HCT116 (cell line): Measurements from ENCODE around the gene MED9. TPM values are rescaled to one million over a fixed set of nuclear protein-coding genes. Genes with fewer than 3 reads are reported as not detected.

Experiments used
- ATAC-seq: fragments of 200-7000 bp; cut with Tn5 transposase; 2 replicates; pipeline ENCODE4 v1.9.1; 2020; ENCODE audit warnings: mild to moderate bottlenecking, moderate library complexity
- BruUV-seq: library from RNA; stranded (reverse); fragments of 400-500 nt; replicated peaks from 2 replicates; lab custom pipeline; 2021; lab: Mats Ljungman, UMichigan
- CTCF ChIA-PET: fragments of 300-600 bp; sonication (Branson Sonifier 250); formaldehyde crosslinking; loops from one replicate; lab custom pipeline; 2021; ENCODE audit warnings: antibody characterized with exemption; lab: Charles Lee
- POLR2A ChIA-PET: fragments of 300-600, 350-600 bp; sonication (Branson Sonifier 250); formaldehyde crosslinking; loops from one replicate; lab custom pipeline; 2021; ENCODE audit warnings: antibody characterized with exemption; lab: Charles Lee
- RAD21 ChIA-PET, 2 experiments: fragments of 300-600 bp; sonication (Branson Sonifier 250); formaldehyde crosslinking; loops; one replicate each; lab custom pipeline; 2023; ENCODE audit warnings: low total read pairs in 2 of 2; ENCODE audit not compliant: uncharacterized antibody in 2 of 2, unreplicated experiment in 2 of 2, low non-redundant PET in 1 of 2; lab: Charles Lee
- DNase-seq: peaks from one replicate; pipeline ENCODE4 v3.0.0-alpha.2; 2010; ENCODE audit warnings: low read depth, low spot score
- H2AFZ ChIP-seq: fragments of 200-600 bp; shearing (Covaris generic), sonication (generic); 2 replicates; pipeline ENCODE4 v1.6.1; 2017; ENCODE audit warnings: low read depth, mixed run types, mixed read lengths, antibody characterized with exemption, low read length; ENCODE audit not compliant: poor library complexity, severe bottlenecking
- H3K27ac ChIP-seq: 2 replicates; pipeline ENCODE4 v1.5.1; 2012; ENCODE audit warnings: low read depth, low read length
- H3K27me3 ChIP-seq: fragments of 200-600 bp; sonication (generic); 2 replicates; pipeline ENCODE4 v1.6.1; 2016; ENCODE audit warnings: mixed run types, low read length, mixed read lengths; ENCODE audit not compliant: insufficient read depth
- H3K36me3 ChIP-seq, 2 experiments: fragments of 200-500 bp in 1 of 2; fragments of 200-600 bp in 1 of 2; sonication (Bioruptor generic) in 1 of 2; sonication (generic) in 1 of 2; 2 replicates each; pipeline versions ENCODE4 v1.5.1 to v1.6.1; 2014 to 2016; ENCODE audit warnings: low read length in 2 of 2, inconsistent platforms in 1 of 2, mixed read lengths in 1 of 2, mixed run types in 1 of 2; ENCODE audit not compliant: insufficient read depth in 2 of 2, control insufficient read depth in 1 of 2
- H3K4me1 ChIP-seq, 2 experiments: fragments of 200-600 bp in 1 of 2; sonication (generic) in 1 of 2; 2 replicates each; pipeline versions ENCODE4 v1.5.1 to v1.6.1; 2012 to 2017; ENCODE audit warnings: low read length in 2 of 2, inconsistent platforms in 1 of 2, mild to moderate bottlenecking in 1 of 2, mixed read lengths in 1 of 2, mixed run types in 1 of 2, moderate library complexity in 1 of 2; ENCODE audit not compliant: insufficient read depth in 2 of 2, control insufficient read depth in 1 of 2
- H3K4me2 ChIP-seq: fragments of 200-600 bp; sonication (generic); 2 replicates; pipeline ENCODE4 v1.6.1; 2017; ENCODE audit warnings: mixed run types, low read length, mixed read lengths
- H3K4me3 ChIP-seq, 2 experiments: fragments of 200-600 bp in 1 of 2; sonication (generic) in 1 of 2; replicated peaks in 1 of 2; 2 replicates each; pipeline ENCODE4 v1.5.1; 2011 to 2016; ENCODE audit warnings: low read length in 2 of 2, control low read depth in 1 of 2, low read depth in 1 of 2, mild to moderate bottlenecking in 1 of 2, mixed read lengths in 1 of 2, mixed run types in 1 of 2
- H3K79me2 ChIP-seq: fragments of 200-600 bp; sonication (generic); 2 replicates; pipeline ENCODE4 v1.6.1; 2017; ENCODE audit warnings: mild to moderate bottlenecking, mixed run types, low read length, moderate library complexity, mixed read lengths; ENCODE audit not compliant: insufficient read depth
- H3K9ac ChIP-seq: fragments of 200-600 bp; sonication (generic); 2 replicates; pipeline ENCODE4 v1.6.1; 2016; ENCODE audit warnings: low read length, mixed read lengths
- H3K9me2 ChIP-seq: fragments of 200-600 bp; sonication (generic), shearing (Covaris generic); 2 replicates; pipeline ENCODE4 v1.6.1; 2017; ENCODE audit warnings: mixed run types, mild to moderate bottlenecking, moderate library complexity; ENCODE audit not compliant: insufficient read depth
- H3K9me3 ChIP-seq, 2 experiments: fragments of 200-500 bp in 1 of 2; fragments of 200-600 bp in 1 of 2; sonication (Bioruptor generic) in 1 of 2; sonication (generic) in 1 of 2; 2 replicates each; pipeline ENCODE4 v1.6.1; 2014 to 2017; ENCODE audit warnings: low read length in 2 of 2, mixed read lengths in 2 of 2, inconsistent platforms in 1 of 2, low read depth in 1 of 2, mild to moderate bottlenecking in 1 of 2, mixed run types in 1 of 2, moderate library complexity in 1 of 2; ENCODE audit not compliant: control insufficient read depth in 1 of 2, insufficient read depth in 1 of 2
- H4K20me1 ChIP-seq: fragments of 200-600 bp; sonication (generic), shearing (Covaris generic); 2 replicates; pipeline ENCODE4 v1.6.1; 2017; ENCODE audit warnings: mixed run types, mild to moderate bottlenecking, moderate library complexity; ENCODE audit not compliant: insufficient read depth
- CBX3 ChIP-seq: IDR thresholded peaks from 2 replicates; pipeline ENCODE4 v1.6.1; 2012; ENCODE audit warnings: low read depth
- CEBPB ChIP-seq: IDR thresholded peaks from 2 replicates; pipeline ENCODE4 v1.6.1; 2012; ENCODE audit warnings: low read depth
- EGR1 ChIP-seq: IDR thresholded peaks from 2 replicates; pipeline ENCODE4 v1.6.1; 2012; ENCODE audit warnings: low read depth
- ELF1 ChIP-seq: IDR thresholded peaks from 2 replicates; pipeline ENCODE4 v1.6.1; 2012; ENCODE audit warnings: low read depth, borderline replicate concordance
- EZH2 ChIP-seq: fragments of 200-600 bp; sonication (generic); IDR thresholded peaks from 2 replicates; pipeline ENCODE4 v1.6.1; 2017; ENCODE audit warnings: antibody characterized with exemption, mixed run types
- EZH2phosphoT487 ChIP-seq: fragments of 200-600 bp; IDR thresholded peaks from 2 replicates; pipeline ENCODE4 v1.6.1; 2018; ENCODE audit warnings: antibody characterized with exemption, borderline replicate concordance
- JUND ChIP-seq: IDR thresholded peaks from 2 replicates; pipeline ENCODE4 v1.6.1; 2012
- RAD21 ChIP-seq: IDR thresholded peaks from 2 replicates; pipeline ENCODE4 v1.6.1; 2012; ENCODE audit warnings: low read depth, mild to moderate bottlenecking
- SIN3A ChIP-seq: IDR thresholded peaks from 2 replicates; pipeline ENCODE4 v1.6.1; 2012; ENCODE audit warnings: low read depth
- SP1 ChIP-seq: IDR thresholded peaks from 2 replicates; pipeline ENCODE4 v1.6.1; 2012; ENCODE audit warnings: low read depth
- SRF ChIP-seq: IDR thresholded peaks from 2 replicates; pipeline ENCODE4 v1.6.1; 2012; ENCODE audit warnings: low read depth
- YY1 ChIP-seq: IDR thresholded peaks from 2 replicates; pipeline ENCODE4 v1.6.1; 2011; ENCODE audit warnings: low read length, low read depth, moderate library complexity, mild to moderate bottlenecking; ENCODE audit not compliant: insufficient replicate concordance; ENCODE audit errors: extremely low read depth
- ZFX ChIP-seq: fragments of 450-650 bp; IDR thresholded peaks from 2 replicates; pipeline ENCODE4 v1.6.1; 2017
- ZNF274 ChIP-seq: fragments of 200-500 bp; sonication (Bioruptor generic); IDR thresholded peaks from 2 replicates; pipeline ENCODE4 v1.6.1; 2014; ENCODE audit warnings: mild to moderate bottlenecking, low read depth, low read length, inconsistent platforms
- intact Hi-C: fragments of 100-400 bp; cut with micrococcal nuclease; formaldehyde crosslinking; loops from 2 replicates; pipeline ENCODE4 v1.10.0; 2022
- total RNA-seq: library from RNA; stranded (reverse); gene quantifications from one replicate; pipeline ENCODE4 v1.2.1, GENCODE V29; 2021; ENCODE audit not compliant: unreplicated experiment
- TF ChIP-seq, protein P1 (sequence below): IDR thresholded peaks from 2 replicates; pipeline ENCODE4 v1.6.1; 2012
- TF ChIP-seq, protein P2 (sequence below): IDR thresholded peaks from 2 replicates; pipeline ENCODE4 v1.6.1; 2012; ENCODE audit warnings: low read depth
- TF ChIP-seq, protein P3 (sequence below): IDR thresholded peaks from 2 replicates; pipeline ENCODE4 v1.6.1; 2011; ENCODE audit warnings: mild to moderate bottlenecking, low read length, moderate library complexity; ENCODE audit not compliant: insufficient replicate concordance; ENCODE audit errors: extremely low read depth
- TF ChIP-seq, protein P4 (sequence below), 3 experiments: fragments of 200-600 bp in 1 of 3; sonication (generic) in 1 of 3; IDR thresholded peaks in 2 of 3; conservative IDR thresholded peaks in 1 of 3; 2 replicates each; pipeline ENCODE4 v1.5.1; 2012 to 2017; ENCODE audit warnings: low read depth in 2 of 3, low read length in 2 of 3, antibody characterized with exemption in 1 of 3, borderline replicate concordance in 1 of 3, control low read depth in 1 of 3, mild to moderate bottlenecking in 1 of 3, mixed read lengths in 1 of 3, mixed run types in 1 of 3, moderate library complexity in 1 of 3; ENCODE audit not compliant: insufficient read depth in 1 of 3

The MED9 gene
- total RNA-seq, 1 experiment from 2014 or later: 13.9 TPM

DNA sequence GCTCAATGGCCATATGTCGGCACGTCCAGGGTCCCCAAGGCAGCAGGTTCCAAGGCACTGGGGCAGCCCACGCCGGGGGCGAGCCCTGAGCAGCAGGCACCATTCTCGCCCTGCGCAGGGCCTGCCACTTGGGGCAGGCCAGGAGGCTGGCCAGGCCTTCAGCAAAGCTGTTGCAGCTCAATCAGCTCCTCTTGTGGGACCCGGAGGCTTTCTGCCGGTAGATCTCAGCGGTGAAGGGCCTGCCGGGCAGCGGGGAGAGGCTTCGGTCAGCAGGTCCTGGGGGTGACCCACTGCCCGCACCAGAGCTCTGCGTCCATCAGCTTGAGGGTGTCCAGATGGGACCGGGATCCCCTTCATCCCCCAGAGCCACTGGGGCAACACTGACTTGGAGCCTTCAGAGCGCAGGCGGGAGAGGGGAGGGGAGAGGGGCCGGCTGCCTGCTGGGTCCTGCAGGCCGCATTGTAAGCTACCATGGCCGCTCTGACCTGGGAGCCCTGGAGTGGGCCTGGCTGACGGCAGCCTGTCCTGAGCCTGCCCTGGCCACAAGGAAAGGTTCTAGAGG, 28.9 kb downstream of the MED9 start:
- BruUV-seq: no TSS peak
- DNase-seq: no peak

More for the DNA sequence above, 28.9 kb downstream of the MED9 start:
- Histone ChIP-seq H3K4me1 (peaks cover 0 to 10% of the 10 kb centered on the region in 2 experiments; a peak in 2 of 4 replicates), H3K27me3 (no peaks in the 10 kb centered on the region), H3K27ac (no peak overlapping the region), H3K9me3 (no peaks in the 10 kb centered on the region), H3K9ac (no peak overlapping the region), H3K9me2 (no peaks in the 10 kb centered on the region), H3K79me2 (no peaks in the 10 kb centered on the region), H4K20me1 (no peaks in the 10 kb centered on the region), H3K4me2 (no peak overlapping the region), H3K4me3 (no peak overlapping the region), H2AFZ (no peak overlapping the region), H3K36me3 (no peaks in the 10 kb centered on the region)
- intact Hi-C loops: no loop called here
- CTCF ChIA-PET: interaction anchor here (3.3 kb wide), 1 partner anchor 9 kb away, joined by 14 read pairs; the partner anchor contains the start of gene RASD1
- no peak for ATAC-seq
- RAD21 ChIA-PET: no interaction called here
- POLR2A ChIA-PET: no interaction called here
- no peak for TF ChIP-seq ZNF274
- TF ChIP-seq ZFX: no peak
- TF ChIP-seq YY1: no peak
- no peak for TF ChIP-seq SRF
- TF ChIP-seq, protein P1, sequence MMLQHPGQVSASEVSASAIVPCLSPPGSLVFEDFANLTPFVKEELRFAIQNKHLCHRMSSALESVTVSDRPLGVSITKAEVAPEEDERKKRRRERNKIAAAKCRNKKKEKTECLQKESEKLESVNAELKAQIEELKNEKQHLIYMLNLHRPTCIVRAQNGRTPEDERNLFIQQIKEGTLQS: no peak
- TF ChIP-seq JUND: no peak
- TF ChIP-seq EZH2phosphoT487: no peak
- TF ChIP-seq, protein P2, sequence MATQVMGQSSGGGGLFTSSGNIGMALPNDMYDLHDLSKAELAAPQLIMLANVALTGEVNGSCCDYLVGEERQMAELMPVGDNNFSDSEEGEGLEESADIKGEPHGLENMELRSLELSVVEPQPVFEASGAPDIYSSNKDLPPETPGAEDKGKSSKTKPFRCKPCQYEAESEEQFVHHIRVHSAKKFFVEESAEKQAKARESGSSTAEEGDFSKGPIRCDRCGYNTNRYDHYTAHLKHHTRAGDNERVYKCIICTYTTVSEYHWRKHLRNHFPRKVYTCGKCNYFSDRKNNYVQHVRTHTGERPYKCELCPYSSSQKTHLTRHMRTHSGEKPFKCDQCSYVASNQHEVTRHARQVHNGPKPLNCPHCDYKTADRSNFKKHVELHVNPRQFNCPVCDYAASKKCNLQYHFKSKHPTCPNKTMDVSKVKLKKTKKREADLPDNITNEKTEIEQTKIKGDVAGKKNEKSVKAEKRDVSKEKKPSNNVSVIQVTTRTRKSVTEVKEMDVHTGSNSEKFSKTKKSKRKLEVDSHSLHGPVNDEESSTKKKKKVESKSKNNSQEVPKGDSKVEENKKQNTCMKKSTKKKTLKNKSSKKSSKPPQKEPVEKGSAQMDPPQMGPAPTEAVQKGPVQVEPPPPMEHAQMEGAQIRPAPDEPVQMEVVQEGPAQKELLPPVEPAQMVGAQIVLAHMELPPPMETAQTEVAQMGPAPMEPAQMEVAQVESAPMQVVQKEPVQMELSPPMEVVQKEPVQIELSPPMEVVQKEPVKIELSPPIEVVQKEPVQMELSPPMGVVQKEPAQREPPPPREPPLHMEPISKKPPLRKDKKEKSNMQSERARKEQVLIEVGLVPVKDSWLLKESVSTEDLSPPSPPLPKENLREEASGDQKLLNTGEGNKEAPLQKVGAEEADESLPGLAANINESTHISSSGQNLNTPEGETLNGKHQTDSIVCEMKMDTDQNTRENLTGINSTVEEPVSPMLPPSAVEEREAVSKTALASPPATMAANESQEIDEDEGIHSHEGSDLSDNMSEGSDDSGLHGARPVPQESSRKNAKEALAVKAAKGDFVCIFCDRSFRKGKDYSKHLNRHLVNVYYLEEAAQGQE: no peak
- TF ChIP-seq ELF1: no peak
- no peak for TF ChIP-seq CEBPB
- TF ChIP-seq, protein P3, sequence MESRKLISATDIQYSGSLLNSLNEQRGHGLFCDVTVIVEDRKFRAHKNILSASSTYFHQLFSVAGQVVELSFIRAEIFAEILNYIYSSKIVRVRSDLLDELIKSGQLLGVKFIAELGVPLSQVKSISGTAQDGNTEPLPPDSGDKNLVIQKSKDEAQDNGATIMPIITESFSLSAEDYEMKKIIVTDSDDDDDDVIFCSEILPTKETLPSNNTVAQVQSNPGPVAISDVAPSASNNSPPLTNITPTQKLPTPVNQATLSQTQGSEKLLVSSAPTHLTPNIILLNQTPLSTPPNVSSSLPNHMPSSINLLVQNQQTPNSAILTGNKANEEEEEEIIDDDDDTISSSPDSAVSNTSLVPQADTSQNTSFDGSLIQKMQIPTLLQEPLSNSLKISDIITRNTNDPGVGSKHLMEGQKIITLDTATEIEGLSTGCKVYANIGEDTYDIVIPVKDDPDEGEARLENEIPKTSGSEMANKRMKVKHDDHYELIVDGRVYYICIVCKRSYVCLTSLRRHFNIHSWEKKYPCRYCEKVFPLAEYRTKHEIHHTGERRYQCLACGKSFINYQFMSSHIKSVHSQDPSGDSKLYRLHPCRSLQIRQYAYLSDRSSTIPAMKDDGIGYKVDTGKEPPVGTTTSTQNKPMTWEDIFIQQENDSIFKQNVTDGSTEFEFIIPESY: no peak
- no peak for TF ChIP-seq RAD21
- TF ChIP-seq SP1: no peak
- TF ChIP-seq EGR1: no peak
- no peak for TF ChIP-seq EZH2
- no peak for TF ChIP-seq SIN3A
- TF ChIP-seq, protein P4, sequence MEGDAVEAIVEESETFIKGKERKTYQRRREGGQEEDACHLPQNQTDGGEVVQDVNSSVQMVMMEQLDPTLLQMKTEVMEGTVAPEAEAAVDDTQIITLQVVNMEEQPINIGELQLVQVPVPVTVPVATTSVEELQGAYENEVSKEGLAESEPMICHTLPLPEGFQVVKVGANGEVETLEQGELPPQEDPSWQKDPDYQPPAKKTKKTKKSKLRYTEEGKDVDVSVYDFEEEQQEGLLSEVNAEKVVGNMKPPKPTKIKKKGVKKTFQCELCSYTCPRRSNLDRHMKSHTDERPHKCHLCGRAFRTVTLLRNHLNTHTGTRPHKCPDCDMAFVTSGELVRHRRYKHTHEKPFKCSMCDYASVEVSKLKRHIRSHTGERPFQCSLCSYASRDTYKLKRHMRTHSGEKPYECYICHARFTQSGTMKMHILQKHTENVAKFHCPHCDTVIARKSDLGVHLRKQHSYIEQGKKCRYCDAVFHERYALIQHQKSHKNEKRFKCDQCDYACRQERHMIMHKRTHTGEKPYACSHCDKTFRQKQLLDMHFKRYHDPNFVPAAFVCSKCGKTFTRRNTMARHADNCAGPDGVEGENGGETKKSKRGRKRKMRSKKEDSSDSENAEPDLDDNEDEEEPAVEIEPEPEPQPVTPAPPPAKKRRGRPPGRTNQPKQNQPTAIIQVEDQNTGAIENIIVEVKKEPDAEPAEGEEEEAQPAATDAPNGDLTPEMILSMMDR (IDR thresholded peaks at IDR 0.05 in 2 of 3, conservative IDR thresholded peaks at IDR 0.05 in 1 of 3; ENCODE audit: borderline replicate concordance in 1 of 3, insufficient read depth in 1 of 3, low read depth in 2 of 3, low read length in 2 of 3): no peak
- TF ChIP-seq CBX3: no peak
